AG04450 (cell line): ENCODE measurements around the gene CRTAP. TPM values are rescaled to one million over a fixed set of nuclear protein-coding genes. Genes with fewer than 3 reads are reported as not detected.
"Not testable (repeated sequence)": the region's sequence is repeated elsewhere in the genome, so short reads cannot be mapped to it uniquely, and the experiment has no call there.

ENCODE experiments used
- CTCF ChIA-PET: fragments of 300-600, 350-600 bp; formaldehyde crosslinking; extraction: SDS; loops from one replicate; lab custom pipeline; 2022; ENCODE audit warnings: antibody characterized with exemption, inconsistent platforms; lab: Charles Lee
- POLR2A ChIA-PET: fragments of 350-600 bp; formaldehyde crosslinking; extraction: SDS; loops from one replicate; lab custom pipeline; 2021; ENCODE audit warnings: antibody characterized with exemption, inconsistent platforms; lab: Yijun Ruan, JAX
- DNase-seq: peaks from one replicate; pipeline ENCODE4 v3.0.0-alpha.2; 2011; ENCODE audit warnings: low read depth, low spot score
- H3K27ac ChIP-seq: one replicate; pipeline ENCODE4 v1.5.1; 2012; ENCODE audit warnings: low read depth, low read length, control low read depth
- H3K27me3 ChIP-seq: one replicate; pipeline ENCODE4 v1.6.0; 2012; ENCODE audit warnings: low read length; ENCODE audit not compliant: control insufficient read depth, insufficient read depth
- H3K4me3 ChIP-seq: 2 replicates; pipeline ENCODE4 v1.5.1; 2011; ENCODE audit warnings: mild to moderate bottlenecking, low read depth, low read length, control low read depth
- H3K9me3 ChIP-seq: 2 replicates; pipeline ENCODE4 v1.5.1; 2012; ENCODE audit warnings: low read length; ENCODE audit not compliant: control insufficient read depth, insufficient read depth
- polyA plus RNA-seq: library from polyadenylated mRNA; depleted of rRNA; stranded (reverse); fragments of >200 nt; gene quantifications from 2 replicates; pipeline ENCODE4 v1.2.3, GENCODE V29; 2011
- TF ChIP-seq, protein P1 (sequence below): IDR thresholded peaks from 2 replicates; pipeline ENCODE4 v1.5.1; 2011; ENCODE audit warnings: low read depth, low read length, control low read depth, inconsistent platforms

Gene CRTAP
- polyA plus RNA-seq, 1 experiment, result 338 TPM

DNA sequence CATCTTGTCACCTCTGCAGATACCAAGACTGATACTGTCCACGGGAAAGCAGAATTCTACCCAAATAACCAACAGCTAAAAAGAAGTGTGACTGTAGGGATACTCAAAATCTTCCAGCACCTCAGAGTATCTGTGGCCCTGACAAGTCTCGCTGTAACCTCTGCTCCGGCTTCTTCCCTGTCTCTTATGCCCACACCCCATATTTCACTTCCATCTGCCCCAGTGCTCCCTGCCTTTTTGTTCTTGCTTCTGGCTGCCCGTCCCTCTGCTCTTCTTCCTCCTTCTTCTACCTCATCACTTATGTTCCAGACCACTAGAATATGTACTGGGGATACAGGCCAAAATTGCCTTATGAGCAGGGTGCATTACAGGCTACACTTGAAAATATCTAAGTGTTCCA, 45.4 kb downstream of the CRTAP start:
- TF ChIP-seq, protein P1, sequence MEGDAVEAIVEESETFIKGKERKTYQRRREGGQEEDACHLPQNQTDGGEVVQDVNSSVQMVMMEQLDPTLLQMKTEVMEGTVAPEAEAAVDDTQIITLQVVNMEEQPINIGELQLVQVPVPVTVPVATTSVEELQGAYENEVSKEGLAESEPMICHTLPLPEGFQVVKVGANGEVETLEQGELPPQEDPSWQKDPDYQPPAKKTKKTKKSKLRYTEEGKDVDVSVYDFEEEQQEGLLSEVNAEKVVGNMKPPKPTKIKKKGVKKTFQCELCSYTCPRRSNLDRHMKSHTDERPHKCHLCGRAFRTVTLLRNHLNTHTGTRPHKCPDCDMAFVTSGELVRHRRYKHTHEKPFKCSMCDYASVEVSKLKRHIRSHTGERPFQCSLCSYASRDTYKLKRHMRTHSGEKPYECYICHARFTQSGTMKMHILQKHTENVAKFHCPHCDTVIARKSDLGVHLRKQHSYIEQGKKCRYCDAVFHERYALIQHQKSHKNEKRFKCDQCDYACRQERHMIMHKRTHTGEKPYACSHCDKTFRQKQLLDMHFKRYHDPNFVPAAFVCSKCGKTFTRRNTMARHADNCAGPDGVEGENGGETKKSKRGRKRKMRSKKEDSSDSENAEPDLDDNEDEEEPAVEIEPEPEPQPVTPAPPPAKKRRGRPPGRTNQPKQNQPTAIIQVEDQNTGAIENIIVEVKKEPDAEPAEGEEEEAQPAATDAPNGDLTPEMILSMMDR, result no peak
- ChIA-PET POLR2A (no interaction called here), CTCF (no interaction called here)
- DNase-seq, result no peak
- Histone ChIP-seq H3K27ac (no peak overlapping the region), H3K4me3 (no peak overlapping the region), H3K27me3 (no peaks in the 10 kb centered on the region), H3K9me3 (no peaks in the 10 kb centered on the region; the same call in 1 of the 2 replicates)

GRCh38 chr3:33159981-33160380, 46.2 kb downstream of the CRTAP start:
- H3K27ac ChIP-seq, result no peak overlapping the region
- TF ChIP-seq, protein P1, result no peak
- CTCF ChIA-PET, result interaction anchor here (1.8 kb wide), 1 partner anchor 213 kb away, joined by 6 read pairs; no protein-coding TSS in a partner anchor

DNA sequence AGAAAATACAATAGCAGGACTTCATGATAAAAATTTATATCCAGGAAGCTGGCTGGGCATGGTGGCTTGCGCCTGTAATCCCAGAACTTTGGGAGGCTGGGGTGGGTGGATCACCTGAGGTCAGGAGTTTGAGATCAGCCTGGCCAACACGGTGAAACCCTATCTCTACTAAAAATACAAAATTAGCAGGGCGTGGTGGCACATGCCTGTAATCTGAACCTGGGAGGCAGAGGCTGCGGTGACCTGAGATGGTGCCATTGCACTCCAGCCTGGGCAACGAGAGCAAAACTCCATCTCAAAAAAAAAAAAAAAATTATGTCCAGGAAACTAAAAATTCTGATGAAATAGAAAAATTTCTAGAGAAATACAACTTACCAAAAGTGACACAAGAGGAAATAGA, 48.8 kb downstream of the CRTAP start:
- CTCF ChIA-PET, DNase-seq, H3K4me3 ChIP-seq, POLR2A ChIA-PET, H3K27me3 ChIP-seq, H3K27ac ChIP-seq, H3K9me3 ChIP-seq: not testable (repeated sequence)

More at GRCh38 chr3:33159981-33160380, 46.2 kb downstream of the CRTAP start:
- POLR2A ChIA-PET, result no interaction called here
- Histone ChIP-seq H3K9me3 (no peaks in the 10 kb centered on the region; the same call in 1 of the 2 replicates), H3K4me3 (no peak overlapping the region), H3K27me3 (no peaks in the 10 kb centered on the region)
- DNase-seq, result no peak

DNA sequence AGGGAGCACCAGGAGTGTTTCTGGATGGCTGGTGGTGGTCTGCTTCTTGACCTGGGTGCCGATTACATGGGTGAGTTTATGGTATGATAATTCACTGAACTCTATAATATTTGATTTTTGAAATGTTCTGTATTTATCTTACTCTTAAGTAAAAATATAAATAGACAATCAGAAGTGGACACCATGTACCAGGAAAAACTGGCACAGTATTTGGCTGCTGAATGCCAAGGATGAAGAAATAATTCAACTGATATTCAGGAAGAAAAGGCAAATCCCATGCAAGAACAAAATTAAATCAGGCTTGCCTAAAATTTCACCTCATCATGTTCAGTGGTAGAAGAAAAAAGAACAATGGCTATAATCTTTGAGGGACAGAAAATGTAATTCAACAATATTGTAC, 51.6 kb downstream of the CRTAP start:
- ChIA-PET POLR2A (no interaction called here), CTCF (no interaction called here)
- TF ChIP-seq, protein P1, result no peak
- no peak overlapping the region for H3K4me3 ChIP-seq
- H3K27ac ChIP-seq, result no peak overlapping the region
- DNase-seq, result no peak
- H3K9me3 ChIP-seq, result no peaks in the 10 kb centered on the region; the same call in 1 of the 2 replicates
- H3K27me3 ChIP-seq, result no peaks in the 10 kb centered on the region

DNA sequence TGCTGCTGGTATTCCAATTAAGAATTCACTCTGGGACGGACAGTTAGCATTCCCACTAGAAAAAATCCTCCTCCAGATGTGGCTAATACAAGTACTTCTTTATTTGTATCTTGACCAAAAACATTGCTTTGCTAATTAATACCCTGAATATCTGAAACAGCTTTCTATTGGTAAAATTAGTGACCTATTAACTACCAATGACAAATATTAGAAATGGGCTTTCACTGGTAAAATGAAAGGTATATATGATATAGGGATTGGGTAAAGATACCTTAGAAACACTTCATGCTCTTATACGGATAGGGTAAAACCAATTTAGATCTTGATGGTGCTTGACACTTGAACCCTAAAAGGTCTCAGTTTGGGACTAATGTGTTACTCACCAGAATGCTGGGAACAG, 52.3 kb downstream of the CRTAP start:
- Histone ChIP-seq H3K27me3 (no peaks in the 10 kb centered on the region), H3K4me3 (no peak overlapping the region), H3K9me3 (no peaks in the 10 kb centered on the region; the same call in 1 of the 2 replicates), H3K27ac (no peak overlapping the region)
- no peak for DNase-seq
- CTCF ChIA-PET, result no interaction called here
- TF ChIP-seq, protein P1, result no peak
- POLR2A ChIA-PET, result no interaction called here
